HG03175 (cell line): ENCODE results near the gene MKNK2.

Experiments
- ATAC-seq: cut with Tn5 transposase; IDR thresholded peaks from one replicate; pipeline ENCODE4 v1.9.1; 2021; ENCODE audit warnings: mild to moderate bottlenecking, moderate library complexity; ENCODE audit not compliant: unreplicated experiment

MKNK2 gene

DNA sequence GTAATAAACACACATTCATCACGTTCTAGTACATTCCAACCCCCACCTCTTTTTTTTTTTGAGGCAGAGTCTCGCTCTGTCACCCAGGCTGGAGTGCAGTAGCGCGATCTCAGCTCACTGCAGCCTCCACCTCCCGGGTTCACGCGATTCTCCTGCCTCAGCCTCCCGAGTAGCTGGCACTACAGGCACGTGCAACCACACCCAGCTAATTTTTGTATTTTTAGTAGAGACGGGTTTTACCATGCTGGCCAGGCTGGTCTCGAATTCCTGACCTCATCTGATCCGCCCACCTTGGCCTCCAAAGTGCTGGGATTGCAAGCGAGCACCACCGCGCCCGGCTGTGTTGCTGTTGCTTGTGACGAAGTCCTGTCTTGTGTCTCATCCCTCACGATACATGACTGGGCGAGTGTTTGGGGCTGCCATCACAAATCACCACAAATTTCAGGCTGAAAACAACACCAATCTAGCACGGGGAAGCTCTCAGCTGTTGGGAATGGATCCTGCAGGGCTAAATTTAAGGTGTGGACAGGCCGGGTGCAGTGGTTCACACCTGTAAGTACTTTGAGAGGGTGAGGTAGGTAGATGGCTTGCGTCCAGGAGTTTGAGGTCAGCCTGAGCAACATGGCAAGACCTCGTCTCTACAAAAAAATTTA, 29.4 kb upstream of the MKNK2 start:
- no peak for ATAC-seq

DNA sequence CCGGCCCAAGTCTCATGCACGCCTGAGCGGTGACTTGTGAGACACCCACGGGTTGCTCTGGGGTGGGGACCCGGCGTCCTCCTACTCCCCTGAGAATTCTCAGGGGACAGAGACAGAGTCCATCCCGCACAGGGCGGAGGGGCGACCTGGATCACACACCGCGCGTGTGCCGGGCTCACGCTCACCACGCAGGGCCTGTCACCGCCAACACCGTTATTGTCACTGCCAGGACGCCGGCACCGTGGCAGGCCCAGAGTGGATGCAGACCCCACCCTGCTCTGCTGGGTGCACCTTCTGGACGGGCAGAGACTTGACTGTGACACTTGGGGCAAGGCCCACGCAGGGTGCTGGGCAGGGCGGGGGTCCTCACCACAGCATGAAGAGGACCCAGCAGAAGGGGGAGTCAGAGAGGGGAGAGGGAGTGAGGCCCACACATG, 28.8 kb upstream of the MKNK2 start:
- ATAC-seq, result no peak

DNA sequence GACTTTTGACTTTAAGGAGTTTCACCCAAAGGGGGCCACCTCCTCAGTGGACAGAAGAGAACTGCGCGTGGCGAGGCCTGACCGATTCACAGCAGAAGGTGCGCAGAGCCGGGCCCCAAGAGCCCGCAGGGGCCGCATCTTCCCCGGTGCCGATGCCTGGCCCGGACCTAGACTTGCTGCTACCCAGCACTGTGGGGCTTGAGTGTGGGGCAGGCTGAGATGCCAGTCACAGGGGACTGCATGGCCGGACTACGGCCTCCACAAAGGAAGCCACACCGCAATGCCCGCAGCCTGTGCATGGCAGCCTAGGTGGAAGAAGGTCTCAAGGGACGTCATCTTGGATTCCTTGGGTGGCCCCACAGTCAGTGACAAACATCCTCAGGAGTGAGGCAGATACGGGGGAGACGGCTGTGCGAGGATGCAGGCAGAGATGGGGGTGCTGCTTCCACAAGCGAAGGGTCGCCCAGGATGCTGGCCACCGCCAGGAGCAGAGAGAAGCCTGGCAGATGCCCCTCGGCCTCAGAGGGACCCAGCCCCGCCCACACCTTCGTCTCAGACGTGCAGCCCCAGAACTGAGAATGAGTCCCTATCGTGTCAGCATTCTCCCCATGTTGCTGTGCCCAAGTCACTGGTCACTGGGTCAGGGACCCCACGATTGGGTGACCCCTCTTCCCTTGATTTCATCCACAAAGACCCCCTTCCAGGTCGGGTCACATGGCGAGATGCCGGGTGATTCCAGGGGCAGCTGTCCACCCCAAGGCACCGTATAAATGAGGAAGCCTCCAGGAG, 28.2 kb upstream of the MKNK2 start:
- ATAC-seq, result no peak

DNA sequence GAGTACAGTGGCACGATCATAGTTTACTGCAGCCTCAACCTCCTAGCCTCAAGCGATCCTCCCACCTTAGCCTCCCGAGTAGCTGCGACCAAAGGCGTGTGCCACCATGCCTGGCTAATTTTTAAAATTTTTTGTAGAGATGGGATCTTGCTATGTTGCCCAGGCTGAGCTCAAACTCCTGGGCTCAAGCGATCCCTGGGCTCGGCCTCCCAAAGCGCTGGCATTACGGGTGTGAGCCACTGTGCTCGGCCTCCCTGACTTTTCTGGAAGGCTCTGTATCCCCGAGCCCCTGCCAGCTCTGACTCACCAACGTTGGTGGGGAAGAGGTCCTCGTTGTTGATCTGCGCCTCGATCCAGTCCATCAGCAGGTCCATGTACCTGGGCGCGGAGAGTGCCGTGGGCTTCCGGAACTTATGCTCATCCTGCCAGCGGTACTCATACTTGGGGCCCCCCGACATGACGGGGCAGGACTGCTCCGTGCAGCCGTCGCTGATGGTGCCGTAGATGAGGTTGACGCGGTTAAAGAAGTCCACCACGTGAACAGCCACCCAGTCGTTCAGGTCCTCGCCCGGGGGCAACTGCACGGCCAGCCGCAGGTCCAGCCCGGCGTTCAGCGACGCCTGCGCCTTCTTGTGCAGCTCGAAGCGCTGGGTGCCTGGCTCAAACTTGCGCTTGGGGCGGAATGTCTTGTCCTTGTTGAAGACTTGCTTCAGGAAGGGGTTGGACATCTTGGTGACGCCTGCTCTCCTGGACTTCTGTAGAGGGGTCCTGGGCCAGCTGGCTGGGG, 27.0 kb upstream of the MKNK2 start:
- ATAC-seq, result no peak

DNA sequence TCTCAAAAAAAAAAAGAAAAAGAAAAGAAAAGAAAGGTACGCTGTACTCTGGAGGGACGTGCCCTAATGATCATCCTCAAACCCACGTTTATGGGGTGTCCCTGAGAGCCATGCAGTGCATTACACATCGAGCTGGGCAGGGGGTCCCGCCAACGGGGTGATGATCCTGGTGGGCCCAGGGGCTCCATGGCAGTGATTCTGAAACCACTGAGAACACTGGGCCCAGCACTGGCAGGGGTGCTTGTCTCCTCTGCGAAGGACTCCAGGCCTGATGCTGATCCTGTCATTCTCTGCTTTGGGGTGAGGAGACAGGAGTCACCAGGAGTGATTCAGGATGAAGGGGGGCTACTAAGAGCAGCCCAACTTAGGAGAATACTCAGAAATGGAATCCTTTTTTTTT, 26.4 kb upstream of the MKNK2 start:
- ATAC-seq, result no peak

DNA sequence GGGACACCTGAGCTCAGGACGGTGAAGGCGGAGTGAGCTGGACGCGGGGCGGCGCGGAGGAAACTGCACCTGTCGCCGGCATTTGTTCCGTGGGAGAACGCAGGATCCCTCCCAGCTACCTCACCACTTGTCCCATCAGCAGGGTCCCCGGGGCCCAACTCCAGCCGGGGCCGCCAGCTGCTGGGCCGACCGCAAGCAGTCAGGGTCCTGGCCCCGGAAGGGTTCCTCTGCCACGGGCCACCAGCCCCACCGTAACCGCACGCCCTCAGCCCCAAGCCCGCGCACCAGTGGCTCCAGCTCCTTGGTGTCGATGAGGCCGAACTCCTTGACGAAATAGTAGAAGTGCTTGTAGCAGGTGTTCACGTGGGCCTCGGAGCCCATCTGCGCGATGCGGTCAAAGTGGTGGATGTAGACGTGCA, 25.5 kb upstream of the MKNK2 start:
- ATAC-seq, result no peak

DNA sequence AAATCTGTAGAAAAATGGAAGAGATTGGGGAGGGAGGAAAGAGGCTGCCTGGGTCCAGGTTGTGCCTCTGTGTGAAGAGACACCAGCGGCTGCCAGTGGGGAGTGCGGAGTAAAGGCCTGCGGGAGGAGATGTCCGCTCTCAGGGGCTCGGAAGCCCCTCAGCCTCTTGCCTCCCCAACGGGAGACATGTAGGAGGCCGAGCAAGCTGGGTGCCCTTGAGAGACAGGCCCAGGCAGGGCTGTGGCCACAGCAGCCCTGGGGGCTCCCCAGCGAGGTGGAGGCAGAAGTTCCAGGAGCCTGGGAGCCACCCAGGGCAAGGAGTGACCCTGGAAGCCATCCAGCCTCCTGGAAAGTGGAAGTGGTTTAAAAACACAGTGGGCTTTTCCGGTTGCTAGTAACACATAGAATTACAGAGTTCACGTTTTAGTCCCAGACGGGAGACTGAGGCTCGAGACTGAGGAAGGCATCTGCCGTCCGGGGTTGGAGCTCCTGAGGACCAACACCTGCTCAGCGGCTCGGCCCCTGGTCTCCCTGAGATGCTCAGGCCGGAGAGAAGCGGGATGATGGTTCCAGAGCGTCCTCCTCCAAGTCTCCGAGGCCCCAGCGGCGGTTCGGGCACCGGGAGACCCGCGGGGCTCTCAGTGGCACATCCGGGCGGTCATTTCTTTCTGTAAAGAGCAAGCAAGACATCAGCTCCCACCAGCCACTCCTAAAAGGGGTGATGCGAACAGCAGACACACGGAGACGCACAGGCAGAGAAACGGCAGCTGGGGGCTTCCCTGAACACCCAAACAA, 21.9 kb upstream of the MKNK2 start:
- ATAC-seq, result no peak

DNA sequence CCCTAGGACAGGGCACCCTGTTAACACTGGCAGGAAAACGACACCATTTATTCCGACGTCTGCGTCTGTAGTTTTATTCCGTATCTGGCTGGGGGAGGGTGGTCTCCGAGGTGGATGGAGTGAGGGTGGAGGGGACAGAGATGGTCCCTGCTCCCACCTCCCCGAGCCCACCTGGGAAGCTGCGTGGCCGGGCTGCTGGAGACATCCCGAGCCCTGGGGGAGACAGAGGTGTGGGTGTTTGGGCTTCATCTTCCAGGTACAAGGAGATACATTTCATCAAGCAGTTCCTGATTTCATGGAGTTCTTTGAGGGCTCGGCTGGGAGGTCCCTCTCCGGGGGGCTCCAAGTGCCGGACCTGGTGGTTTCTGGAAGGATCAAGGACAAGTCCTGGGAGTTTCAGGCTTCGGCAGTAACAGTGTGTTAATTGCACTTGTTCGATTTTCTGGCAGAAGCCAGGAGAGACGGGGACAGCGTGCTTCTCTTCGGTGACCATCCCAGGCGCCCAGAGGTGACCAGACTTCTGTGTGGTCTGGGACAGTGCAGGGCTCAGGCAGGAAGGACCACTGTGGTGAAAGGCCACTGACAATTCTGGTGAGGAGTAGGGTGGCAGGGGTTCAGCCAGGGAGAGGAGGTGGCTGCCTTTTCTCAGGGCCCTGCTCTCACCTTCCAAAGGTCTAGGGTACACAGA, 20.1 kb upstream of the MKNK2 start:
- ATAC-seq, result no peak

DNA sequence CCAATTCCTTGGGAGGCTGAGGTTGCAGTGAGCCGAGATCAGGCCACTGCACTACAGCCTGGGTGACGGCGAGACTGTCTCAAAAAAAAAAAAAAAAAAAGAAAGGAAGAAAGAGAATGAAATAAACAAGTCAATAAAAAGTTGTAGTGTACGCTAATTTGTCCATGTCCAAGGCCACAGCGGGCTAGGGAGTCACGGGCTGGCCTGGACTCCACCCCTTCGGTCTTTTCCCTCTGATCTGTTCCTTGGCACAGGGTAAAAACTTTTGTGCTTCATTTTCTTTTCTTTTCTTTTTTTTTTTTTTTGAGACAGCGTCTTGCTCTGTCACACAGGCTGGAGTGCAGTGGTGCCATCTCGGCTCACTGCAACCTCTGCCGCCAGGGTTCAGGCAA, 19.4 kb upstream of the MKNK2 start:
- ATAC-seq, result no peak

DNA sequence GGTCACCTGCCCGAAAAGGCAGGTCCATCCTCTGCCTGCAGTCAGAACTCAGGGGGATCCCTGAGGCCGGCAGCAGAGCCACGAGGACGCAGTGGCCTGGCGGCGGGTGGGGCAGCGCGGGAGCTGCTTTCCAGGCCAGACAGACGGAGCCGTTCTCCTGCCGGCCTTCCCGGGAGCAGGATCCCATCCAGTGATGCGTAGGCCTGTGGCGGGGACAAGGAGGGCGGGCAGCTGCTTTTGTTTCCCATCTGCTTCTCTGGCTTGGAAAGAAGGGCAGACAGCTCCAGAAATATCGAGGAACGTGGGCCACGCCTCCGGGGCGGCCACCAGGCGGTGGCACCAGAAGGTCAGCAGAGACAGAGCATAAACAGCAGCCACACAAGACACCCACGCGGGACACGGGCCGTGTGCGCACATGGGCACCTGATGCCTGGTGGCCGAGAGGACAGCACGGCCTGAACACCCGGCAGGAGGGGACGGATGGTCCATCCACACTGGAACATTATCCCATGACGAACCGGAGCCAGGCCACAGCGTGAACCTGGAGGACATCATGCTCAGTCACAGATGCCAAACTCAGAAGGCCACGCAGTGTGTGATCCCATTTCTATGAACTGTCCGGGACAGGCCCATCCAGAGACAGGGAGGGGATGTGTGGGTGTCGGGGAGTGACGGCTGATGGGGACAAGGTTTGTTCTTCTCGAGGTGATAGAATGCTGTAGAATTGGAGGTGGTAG, 13.9 kb upstream of the MKNK2 start:
- no peak for ATAC-seq

DNA sequence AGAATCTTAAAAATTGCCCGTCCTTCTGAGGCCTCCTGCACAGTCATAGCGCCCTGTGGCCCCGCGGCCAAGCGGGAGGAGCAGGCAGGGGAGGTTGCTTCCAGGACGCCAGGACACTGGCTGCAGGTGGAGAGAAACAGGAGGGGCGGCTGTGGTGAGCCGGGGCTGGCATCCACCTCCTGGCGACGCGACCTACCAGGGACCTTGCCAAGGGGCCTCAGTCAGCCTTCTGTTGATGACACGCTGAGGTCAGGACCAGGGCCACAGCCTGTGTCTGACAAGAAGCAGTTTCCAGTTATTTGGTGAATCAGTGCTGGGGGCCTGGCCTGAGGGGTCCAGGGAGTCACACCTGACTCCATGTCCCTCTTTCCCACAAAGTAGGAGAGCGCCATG, 13.3 kb upstream of the MKNK2 start:
- ATAC-seq, result no peak

DNA sequence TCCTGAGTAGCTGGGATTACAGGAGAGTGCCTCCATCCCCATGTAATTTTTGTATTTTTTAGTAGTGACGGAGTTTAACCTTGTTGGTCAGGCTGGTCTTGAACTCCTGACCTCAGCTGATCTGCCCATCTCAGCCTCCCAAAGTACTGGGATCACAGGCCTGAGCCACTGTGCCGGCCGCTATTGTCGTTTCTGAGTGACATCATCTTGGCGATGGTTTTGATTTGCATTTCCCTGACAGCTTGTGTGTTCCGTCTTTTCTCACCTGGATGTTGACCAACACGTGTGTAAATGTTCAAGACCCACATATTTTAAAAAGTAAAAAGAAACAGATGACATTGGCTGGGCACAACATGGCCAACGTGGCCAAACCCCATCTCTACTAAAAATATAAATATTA, 12.8 kb upstream of the MKNK2 start:
- ATAC-seq, result no peak

DNA sequence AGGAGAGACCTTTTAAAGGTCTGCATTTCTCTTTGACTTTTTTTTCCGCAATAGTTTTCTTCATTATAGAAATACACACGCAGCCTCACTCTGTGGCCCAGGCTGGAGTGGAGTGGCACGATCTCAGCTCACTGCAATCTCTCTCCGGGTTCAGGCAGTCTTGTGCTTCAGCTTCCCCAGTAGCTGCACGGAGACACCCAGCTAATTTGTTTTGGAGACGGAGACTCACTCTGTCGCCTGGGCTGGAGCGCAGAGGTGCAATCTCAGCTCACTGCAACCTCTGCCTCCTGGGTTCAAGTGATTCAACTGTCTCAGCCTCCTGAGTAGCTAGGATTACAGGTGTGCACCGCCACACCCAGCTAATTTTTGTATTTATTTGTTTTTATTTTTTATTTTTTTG, 11.7 kb upstream of the MKNK2 start:
- ATAC-seq, result no peak

DNA sequence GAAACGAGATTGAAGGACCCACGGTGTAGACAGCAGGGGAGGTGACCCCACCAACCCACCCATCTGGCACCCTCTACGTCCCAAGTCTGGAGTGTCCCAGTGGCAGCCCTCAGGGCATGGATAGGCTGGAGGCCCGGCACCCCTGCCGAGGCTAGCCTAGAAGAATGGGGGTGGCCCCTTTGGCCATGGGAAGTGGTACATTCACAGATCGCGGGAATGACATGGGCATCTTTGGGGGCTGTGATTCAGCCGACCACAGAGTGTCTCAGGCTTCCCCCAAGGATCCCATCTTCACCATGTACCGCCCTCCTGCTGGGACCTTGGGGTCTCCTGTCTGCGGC, 11.3 kb upstream of the MKNK2 start:
- ATAC-seq, result no peak

DNA sequence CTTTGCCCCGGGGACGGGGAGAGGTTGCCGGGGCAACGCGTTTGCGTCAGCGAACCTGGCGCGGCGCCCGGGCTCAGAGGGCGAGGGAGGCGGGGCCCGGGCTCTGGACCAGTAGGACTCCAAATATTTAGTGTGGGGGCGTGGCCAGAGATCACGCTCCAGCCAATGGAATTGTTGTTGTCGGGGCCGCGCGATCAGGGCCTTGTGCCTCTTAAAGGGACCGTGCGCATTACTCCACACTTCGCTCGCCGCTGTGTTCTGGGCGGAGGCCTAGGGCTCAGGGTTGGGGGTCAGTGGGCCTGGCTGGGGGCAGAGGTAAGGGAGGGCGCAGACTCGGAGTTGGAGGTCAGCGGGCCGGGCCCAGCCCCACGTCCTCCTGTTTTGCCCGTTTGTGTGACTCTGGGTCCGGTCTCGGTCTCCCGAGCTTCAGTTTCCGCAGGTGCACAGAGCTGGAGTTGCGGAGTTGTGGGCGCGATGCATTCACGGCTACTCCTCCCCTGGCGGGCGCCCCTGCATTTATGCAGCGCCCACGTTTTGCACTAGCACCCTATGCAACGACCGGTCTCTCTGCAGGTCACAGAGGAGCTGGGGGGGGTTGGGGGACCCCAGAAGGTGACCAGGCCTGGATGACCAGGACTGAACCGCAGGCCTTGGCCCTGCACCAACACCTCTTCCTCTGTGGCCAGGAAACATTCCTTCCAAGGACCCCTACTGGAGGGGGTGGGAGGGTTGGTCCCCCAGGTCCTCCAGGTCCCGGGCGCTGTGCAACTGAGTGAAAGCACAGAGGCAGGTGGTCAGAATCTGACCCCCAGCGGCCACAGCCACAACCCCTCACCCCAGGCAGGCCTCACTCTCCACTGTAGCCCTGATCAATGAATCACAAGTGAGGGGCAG, 10.7 kb upstream of the MKNK2 start:
- peak; percentile 84 for ATAC-seq

DNA sequence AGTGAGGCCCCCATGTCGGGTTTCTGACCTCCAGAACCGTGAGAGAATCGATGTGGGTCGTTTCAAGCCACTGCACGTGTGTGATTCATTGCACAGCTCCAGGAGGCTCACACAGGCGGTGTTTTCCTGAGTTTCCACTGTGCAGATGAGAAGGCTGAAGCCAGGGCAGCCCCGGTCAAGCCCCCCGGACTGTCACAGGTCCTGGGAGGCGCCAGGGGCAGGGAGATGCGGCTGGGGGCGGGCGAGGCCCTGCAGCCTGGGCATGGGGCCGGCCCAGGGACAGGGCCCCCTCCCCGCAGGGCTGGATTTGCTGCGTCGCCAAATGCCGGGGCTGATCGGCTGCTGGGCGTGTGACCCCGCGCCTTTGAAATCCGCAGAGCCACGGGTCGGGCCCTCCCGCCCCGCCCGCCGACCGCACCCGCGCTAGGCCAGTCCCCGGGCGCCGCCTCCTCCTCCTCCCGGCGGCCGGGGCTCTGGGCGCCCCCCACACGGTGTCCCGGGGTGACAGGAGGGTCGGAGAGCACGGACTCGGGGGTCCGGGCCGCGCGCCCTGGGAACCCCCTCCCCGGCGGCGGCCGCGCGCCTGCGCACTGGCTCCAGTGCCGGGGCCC, 9.9 kb upstream of the MKNK2 start:
- ATAC-seq, result peak; percentile 22

DNA sequence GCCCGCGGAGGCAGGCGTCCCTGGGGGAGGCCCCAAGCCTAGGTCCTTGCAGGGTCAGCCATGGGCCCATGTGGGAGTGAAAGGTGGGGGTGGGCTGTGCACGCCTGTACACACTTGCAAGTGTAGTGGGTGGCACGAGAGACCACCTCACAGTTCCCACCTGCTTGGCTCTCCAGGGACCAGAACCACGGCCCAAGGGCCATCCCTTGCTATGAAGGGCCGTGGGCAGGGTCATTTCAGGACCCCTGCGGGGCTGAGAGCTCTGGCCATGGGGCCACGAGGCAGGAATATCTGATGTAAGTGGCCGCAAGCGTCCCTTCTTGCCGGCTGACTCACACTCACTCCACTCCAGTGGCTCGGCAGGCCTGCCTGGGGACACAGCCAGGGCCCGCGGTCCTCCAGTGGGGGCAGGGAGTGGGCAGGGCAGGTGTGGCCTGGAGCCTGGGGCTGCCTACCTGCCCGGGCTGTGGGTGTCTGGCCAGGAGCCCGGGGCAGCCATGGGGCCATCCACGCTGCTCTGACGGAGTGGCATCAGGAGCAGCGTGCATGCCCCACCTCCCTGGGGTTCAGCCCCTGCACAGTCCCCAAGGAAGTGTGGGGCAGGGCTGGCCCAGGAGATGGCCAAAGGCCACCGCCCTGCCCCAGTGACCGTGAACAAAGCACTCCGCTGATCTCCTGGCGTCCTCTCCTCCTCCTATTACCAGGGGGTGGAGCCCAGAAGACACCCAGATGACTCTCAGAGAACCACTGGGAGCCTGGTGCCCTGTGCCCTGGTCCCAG, 8.6 kb upstream of the MKNK2 start:
- ATAC-seq, result no peak
